DMS79 (cell line): ENCODE measurements around the gene GSX2.

Source experiments
- DNase-seq: peaks from one replicate; lab custom pipeline; 2025; lab: John Stamatoyannopoulos, UW

The GSX2 gene

GRCh38 chr4:54077812-54078211, 22.2 kb upstream of the GSX2 start:
- DNase-seq = no peak

- no peak for DNase-seq
These were observed 17.8 kb upstream of the GSX2 start for GRCh38 chr4:54082168-54082567.

- DNase-seq = no peak
These were observed 14.7 kb upstream of the GSX2 start for GRCh38 chr4:54085284-54085683.

- DNase-seq = no peak
These were observed 10.1 kb upstream of the GSX2 start for GRCh38 chr4:54089875-54090274.

GRCh38 chr4:54090404-54090803, 9.6 kb upstream of the GSX2 start:
- no peak for DNase-seq

- DNase-seq = no peak
These were observed 8.9 kb upstream of the GSX2 start for GRCh38 chr4:54090804-54091623.

- peak; percentile 11 for DNase-seq
These were observed 8.1 kb upstream of the GSX2 start for GRCh38 chr4:54091637-54092404.

GRCh38 chr4:54092405-54093323, 7.3 kb upstream of the GSX2 start:
- DNase-seq = no peak

- no peak for DNase-seq
These were observed 6.4 kb upstream of the GSX2 start for GRCh38 chr4:54093324-54094240.

- DNase-seq = no peak
These were observed 5.5 kb upstream of the GSX2 start for GRCh38 chr4:54094451-54094850.

GRCh38 chr4:54095110-54095825, 4.7 kb upstream of the GSX2 start:
- no peak for DNase-seq

- no peak for DNase-seq
These were observed 3.5 kb upstream of the GSX2 start for GRCh38 chr4:54096295-54096962.

- DNase-seq = no peak
These were observed 2.8 kb upstream of the GSX2 start for GRCh38 chr4:54097152-54097551.

GRCh38 chr4:54098375-54098774, 1.6 kb upstream of the GSX2 start:
- no peak for DNase-seq

- DNase-seq = no peak
These were observed 646 bp upstream of the GSX2 start for GRCh38 chr4:54099287-54099747.

- no peak for DNase-seq
These were observed 729 bp downstream of the GSX2 start for GRCh38 chr4:54100595-54101189.

GRCh38 chr4:54101190-54102041, 1.5 kb downstream of the GSX2 start:
- DNase-seq = no peak

- no peak for DNase-seq
These were observed 2.7 kb downstream of the GSX2 start for GRCh38 chr4:54102531-54103106.
